GM12878 (cell line): ENCODE measurements around the gene UBR3. TPM values are rescaled to one million over a fixed set of nuclear protein-coding genes. Genes with fewer than 3 reads are reported as not detected.

ENCODE experiments used
- ATAC-seq: fragments of 200-7000 bp; cut with Tn5 transposase; 3 replicates; pipeline ENCODE4 v1.9.1; 2020; ENCODE audit warnings: mild to moderate bottlenecking, moderate library complexity
- BruUV-seq: library from RNA; stranded (reverse); fragments of 400-500 nt; replicated peaks from 2 replicates; lab custom pipeline; 2021; lab: Mats Ljungman, UMichigan
- CTCF ChIA-PET: fragments of 300-600 bp; sonication (Branson Sonifier 250); formaldehyde crosslinking; extraction: SDS; loops from one replicate; lab custom pipeline; 2021; ENCODE audit warnings: inconsistent platforms; lab: Yijun Ruan, JAX
- POLR2A ChIA-PET: fragments of 350-600 bp; formaldehyde crosslinking; extraction: SDS; loops from one replicate; lab custom pipeline; 2021; ENCODE audit warnings: inconsistent platforms; lab: Charles Lee
- RAD21 ChIA-PET: fragments of 300-600 bp; sonication (Branson Sonifier 250); formaldehyde crosslinking; loops from one replicate; lab custom pipeline; 2023; ENCODE audit warnings: antibody characterized with exemption; ENCODE audit not compliant: unreplicated experiment; lab: Charles Lee
- SMC1A ChIA-PET: fragments of 300-600 bp; sonication (Branson Sonifier 250); formaldehyde crosslinking; loops from one replicate; lab custom pipeline; 2023; ENCODE audit not compliant: unreplicated experiment, uncharacterized antibody; lab: Charles Lee
- DNase-seq: peaks from one replicate; pipeline ENCODE4 v3.0.0-alpha.2; 2011; ENCODE audit warnings: low read depth, low spot score
- FAIRE-seq: peaks from 3 replicates; lab custom pipeline; 2011; peaks lifted over from hg19 to GRCh38; lab: Jason Lieb, UNC
- H2AFZ ChIP-seq: 2 replicates; pipeline ENCODE4 v1.6.0; 2011; ENCODE audit warnings: low read depth, low read length, control low read depth; ENCODE audit not compliant: control insufficient read depth
- H3K27ac ChIP-seq: 2 replicates; pipeline ENCODE4 v1.5.1; 2011; ENCODE audit warnings: control low read depth; ENCODE audit not compliant: control insufficient read depth, insufficient read depth
- H3K27me3 ChIP-seq, 2 experiments: replicated peaks in 1 of 2; 2 replicates each; pipeline versions ENCODE4 v1.6.0 to v1.6.1; 2011; ENCODE audit warnings: low read length in 1 of 2; ENCODE audit not compliant: control insufficient read depth in 2 of 2, insufficient read depth in 2 of 2
- H3K36me3 ChIP-seq, 2 experiments: 2 replicates each; pipeline ENCODE4 v1.5.1; 2011; ENCODE audit warnings: low read length in 1 of 2; ENCODE audit not compliant: control insufficient read depth in 2 of 2, insufficient read depth in 2 of 2
- H3K4me1 ChIP-seq: 2 replicates; pipeline ENCODE4 v1.6.1; 2011; ENCODE audit warnings: mild to moderate bottlenecking, low read length, moderate library complexity, mixed read lengths; ENCODE audit not compliant: control insufficient read depth, insufficient read depth
- H3K4me2 ChIP-seq: 2 replicates; pipeline ENCODE4 v1.6.0; 2011; ENCODE audit warnings: control low read depth; ENCODE audit not compliant: control insufficient read depth, insufficient read depth
- H3K4me3 ChIP-seq: fragments of 200-600 bp; sonication (generic); 2 replicates; pipeline ENCODE4 v1.5.1; 2016
- H3K79me2 ChIP-seq: 2 replicates; pipeline ENCODE4 v1.6.0; 2011; ENCODE audit warnings: low read length; ENCODE audit not compliant: control insufficient read depth, insufficient read depth
- H3K9ac ChIP-seq: 2 replicates; pipeline ENCODE4 v1.8.0; 2011; ENCODE audit warnings: low read length, control low read depth, mixed read lengths; ENCODE audit not compliant: control insufficient read depth, insufficient read depth
- H3K9me3 ChIP-seq: replicated peaks from 3 replicates; pipeline ENCODE4 v1.5.1; 2011; ENCODE audit warnings: mild to moderate bottlenecking, low read length; ENCODE audit not compliant: control insufficient read depth, insufficient read depth
- H4K20me1 ChIP-seq: 2 replicates; pipeline ENCODE4 v1.6.0; 2011; ENCODE audit not compliant: control insufficient read depth, insufficient read depth
- BCLAF1 ChIP-seq: fragments of 450-650 bp; IDR thresholded peaks from 2 replicates; pipeline ENCODE4 v1.6.1; 2017; ENCODE audit warnings: antibody characterized with exemption, mild to moderate bottlenecking, moderate library complexity
- CBX3 ChIP-seq: fragments of 200-600 bp; sonication (generic); IDR thresholded peaks from 2 replicates; pipeline ENCODE4 v1.6.1; 2016; ENCODE audit warnings: low read depth, borderline replicate concordance
- NR2C2 ChIP-seq: IDR thresholded peaks from 2 replicates; pipeline ENCODE4 v1.6.1; 2011; ENCODE audit warnings: borderline replicate concordance, low read depth; ENCODE audit not compliant: control insufficient read depth, insufficient read length
- PAX5 ChIP-seq: IDR thresholded peaks from 2 replicates; pipeline ENCODE4 v1.6.1; 2011; ENCODE audit warnings: low read depth, low read length, borderline replicate concordance
- SPI1 ChIP-seq: IDR thresholded peaks from 2 replicates; pipeline ENCODE4 v1.6.1; 2011; ENCODE audit warnings: low read depth, mild to moderate bottlenecking, low read length, moderate library complexity, borderline replicate concordance; ENCODE audit not compliant: insufficient read depth
- WGBS: methylation state at CpG from one replicate; pipeline ENCODE4 v1.1.6; 2016; ENCODE audit warnings: low lambda C conversion rate; ENCODE audit not compliant: insufficient replicate concordance, insufficient coverage; ENCODE audit errors: missing lambda C conversion rate; 5-methylcytosine and 5-hydroxymethylcytosine counted together
- in situ Hi-C: fragments of 300-500 bp; cut with MboI; formaldehyde crosslinking; loops from 9 replicates; pipeline ENCODE4 v1.14.3; 2018; ENCODE audit warnings: mixed read lengths
- intact Hi-C: fragments of 100-400 bp; cut with micrococcal nuclease; formaldehyde crosslinking; loops from one replicate; pipeline ENCODE4 v1.14.2; 2022; ENCODE audit not compliant: unreplicated experiment
- polyA plus RNA-seq, 11 experiments: library from polyadenylated mRNA; depleted of rRNA in 4 of 11; unstranded in 6 of 11; stranded (reverse) in 5 of 11; fragments of >200 nt; fragmentation: Nextera tagmentation in 4 of 11; fragmentation: Illumina TruSeq in 1 of 11; extraction: Ambion mirVana in 4 of 11; extraction: Trizol in 1 of 11; gene quantifications; 1 replicate in 1 of 11; 2 replicates in 10 of 11; pipeline versions ENCODE4 v1.2.1 to v1.2.3, GENCODE V29; 2011 to 2016; ENCODE audit warnings: inconsistent platforms in 2 of 11, missing spikeins in 2 of 11, low read depth in 1 of 11
- total RNA-seq, 4 experiments: library from RNA; depleted of rRNA in 3 of 4; stranded (reverse); fragments of >200 nt in 3 of 4; fragmentation: Illumina TruSeq in 1 of 4; extraction: Trizol in 1 of 4; gene quantifications; 2 replicates each; pipeline versions ENCODE4 v1.2.1 to v1.2.3, GENCODE V29; 2013 to 2021

The UBR3 gene
- total and polyA plus RNA-seq, 10 of the 15 experiments (the other 5 are each of a cell fraction or from before 2014, with no cell fraction given) = 3.8 to 22.9 (median 11.2) TPM

DNA sequence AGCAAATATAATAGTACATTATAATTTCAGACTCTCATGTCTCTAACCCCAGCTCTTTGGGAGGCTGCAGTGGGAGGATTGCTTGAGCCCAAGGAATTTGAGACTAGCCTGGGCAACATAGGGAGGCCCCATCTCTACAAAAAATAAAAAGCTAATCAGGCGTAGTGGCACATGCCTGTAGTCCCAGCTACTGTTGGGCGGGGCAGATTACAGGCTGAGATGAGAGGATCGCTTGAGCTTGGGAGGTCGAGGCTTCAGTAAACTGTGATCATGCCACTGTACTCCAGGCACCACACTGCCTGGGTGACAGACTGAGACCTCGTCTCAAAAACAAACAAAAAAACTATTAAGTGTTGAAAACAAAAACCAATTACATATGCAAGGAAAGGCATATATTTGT is 227.7 kb downstream of the UBR3 start:
- Histone ChIP-seq H3K27ac (no peak overlapping the region), H4K20me1 (no peaks in the 10 kb centered on the region), H3K27me3 (no peaks in the 10 kb centered on the region), H3K36me3 (no peaks in the 10 kb centered on the region), H3K9me3 (no peaks in the 10 kb centered on the region), H3K4me1 (no peaks in the 10 kb centered on the region), H3K4me3 (no peak overlapping the region), H3K4me2 (no peak overlapping the region), H3K79me2 (no peaks in the 10 kb centered on the region), H2AFZ (no peak overlapping the region), H3K9ac (no peak overlapping the region)
- ChIA-PET SMC1A (no interaction called here), RAD21 (no interaction called here), POLR2A (no interaction called here), CTCF (interaction anchor here (1.1 kb wide), 1 partner anchor 24 kb away, joined by 4 read pairs; no protein-coding TSS in a partner anchor)
- ATAC-seq = no peak
- 95% methylated on average over 5 of the region's 5 CpGs for WGBS
- DNase-seq = no peak
- no peak for FAIRE-seq
- in situ Hi-C loops = no loop called here
- TF ChIP-seq CBX3 (no peak), SPI1 (no peak), NR2C2 (no peak)
- intact Hi-C loops = no loop called here
- no TSS peak for BruUV-seq

GRCh38 chr2:170056900-170057299 is 229.6 kb downstream of the UBR3 start:
- 55% methylated on average over 1 of the region's 1 CpG for WGBS
- Histone ChIP-seq H3K27me3 (no peaks in the 10 kb centered on the region), H2AFZ (no peak overlapping the region), H3K9ac (no peak overlapping the region), H3K4me2 (no peak overlapping the region), H3K36me3 (peaks cover 0 to 4% of the 10 kb centered on the region in 2 experiments; a peak in 1 of 4 replicates), H3K4me3 (no peak overlapping the region), H3K79me2 (no peaks in the 10 kb centered on the region), H3K27ac (no peak overlapping the region), H4K20me1 (no peaks in the 10 kb centered on the region), H3K4me1 (no peaks in the 10 kb centered on the region), H3K9me3 (no peaks in the 10 kb centered on the region)
- ChIA-PET SMC1A (interaction anchor here (1.0 to 1.2 kb wide), 3 partner anchors 9 to 104 kb away, joined by 3 read pairs; no protein-coding TSS in a partner anchor), POLR2A (interaction anchor here (0.6 kb wide), 1 partner anchor 1888 kb away, joined by 5 read pairs; no protein-coding TSS in a partner anchor), CTCF (no interaction called here), RAD21 (no interaction called here)
- DNase-seq = no peak
- TF ChIP-seq PAX5 (no peak), BCLAF1 (no peak)
- in situ Hi-C loops (no loop called here), intact Hi-C loops (no loop called here)
- no TSS peak for BruUV-seq
- FAIRE-seq = no peak
- no peak for ATAC-seq
